ENCODE results near the gene TNIP1. TPM values are rescaled to one million over a fixed set of nuclear protein-coding genes. Genes with fewer than 3 reads are reported as not detected.

The TNIP1 gene
- total RNA-seq, 4 donors from 2014 or later = 63.9 to 296 (median 223) TPM

GRCh38 chr5:151047814-151048425 is 32.9 kb downstream of the TNIP1 start:
- Histone ChIP-seq H3K36me3 (peaks cover 0 to 68% (median 27%) of the 10 kb centered on the region in 4 donors), H3K27ac (no peak overlapping the region), H3K9me3 (no peaks in the 10 kb centered on the region), H3K27me3 (no peaks in the 10 kb centered on the region), H3K4me1 (peaks cover 0 to 11% (median 5%) of the 10 kb centered on the region in 4 donors), H3K4me3 (no peak overlapping the region)
- in situ Hi-C loops (cut with MboI; ENCODE audit: low pct_ligation_motif_present in 1 of 4, low pct_unique_long_range_greater_than_20kb in 1 of 4, low sequenced_read_pairs in 3 of 4) (no loop called here), intact Hi-C loops (cut with DNase I; ENCODE audit: low total_unique reads) (loop anchor here (5.0 kb wide), 1 partner anchor 46 kb away; no protein-coding TSS in a partner anchor)
- 67 to 93% methylated on average over 3 to 13 of the region's 13 CpGs for WGBS, 2 donors (ENCODE audit: low coverage in 1 of 2)
- no peak for DNase-seq
- peak; percentile 69 to 78 (median 75) for TF ChIP-seq CTCF (IDR thresholded peaks at IDR 0.05)
- TF ChIP-seq POLR2A (IDR thresholded peaks at IDR 0.05) = no peak
- no peak for TF ChIP-seq EP300 (IDR thresholded peaks at IDR 0.05; ENCODE audit: low read depth)

DNA sequence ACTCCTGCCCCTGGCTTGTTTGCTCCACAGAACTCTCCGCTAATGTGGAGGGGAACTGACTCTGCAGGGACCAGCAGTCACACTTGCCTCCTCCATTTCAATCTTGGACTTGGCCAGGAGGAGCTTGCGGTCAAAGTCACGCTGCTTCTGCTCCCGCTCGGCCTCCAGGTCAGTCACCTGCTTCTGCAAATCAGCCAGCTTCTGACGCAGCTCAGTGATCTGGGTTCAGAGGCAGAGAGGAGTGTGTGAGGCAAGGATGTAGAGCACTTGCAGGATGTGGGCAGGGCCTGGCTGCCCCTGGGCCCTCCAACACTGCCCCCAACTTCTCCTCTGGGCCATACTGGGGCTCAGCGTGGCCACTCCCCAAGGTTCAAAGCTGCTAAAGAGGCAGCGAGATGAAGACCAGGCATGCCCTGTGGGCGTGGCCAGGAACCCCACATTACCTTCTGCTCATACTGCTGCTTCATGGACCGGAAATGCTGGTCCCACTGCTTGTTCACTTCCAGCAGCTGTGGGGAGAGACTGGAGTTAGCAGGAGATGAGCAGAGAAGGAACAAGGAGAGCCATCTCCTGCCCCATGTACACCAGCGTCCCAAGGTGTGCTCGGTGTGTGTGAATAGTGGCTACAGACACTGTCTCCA is 38.3 kb downstream of the TNIP1 start:
- intact Hi-C loops (cut with DNase I; ENCODE audit: low total_unique reads) = no loop called here
- Histone ChIP-seq H3K27ac (no peak overlapping the region), H3K36me3 (peaks cover 0 to 79% (median 34%) of the 10 kb centered on the region in 4 donors), H3K27me3 (no peaks in the 10 kb centered on the region), H3K4me3 (no peak overlapping the region), H3K9me3 (no peaks in the 10 kb centered on the region), H3K4me1 (peaks cover 8 to 16% (median 15%) of the 10 kb centered on the region in 4 donors)
- WGBS, 2 donors (ENCODE audit: low coverage in 1 of 2) = 94% methylated on average over 12 of the region's 12 CpGs; no CpG with 5 or more reads in 1 of the 2 donors
- no peak for TF ChIP-seq POLR2AphosphoS5 (IDR thresholded peaks at IDR 0.05)
- no peak for TF ChIP-seq CTCF (IDR thresholded peaks at IDR 0.05)
- no peak for TF ChIP-seq EP300 (IDR thresholded peaks at IDR 0.05; ENCODE audit: low read depth)
- TF ChIP-seq POLR2A (IDR thresholded peaks at IDR 0.05) = no peak
- in situ Hi-C loops (cut with MboI; ENCODE audit: low pct_ligation_motif_present in 1 of 4, low pct_unique_long_range_greater_than_20kb in 1 of 4, low sequenced_read_pairs in 3 of 4) = no loop called here
- DNase-seq = no peak

DNA sequence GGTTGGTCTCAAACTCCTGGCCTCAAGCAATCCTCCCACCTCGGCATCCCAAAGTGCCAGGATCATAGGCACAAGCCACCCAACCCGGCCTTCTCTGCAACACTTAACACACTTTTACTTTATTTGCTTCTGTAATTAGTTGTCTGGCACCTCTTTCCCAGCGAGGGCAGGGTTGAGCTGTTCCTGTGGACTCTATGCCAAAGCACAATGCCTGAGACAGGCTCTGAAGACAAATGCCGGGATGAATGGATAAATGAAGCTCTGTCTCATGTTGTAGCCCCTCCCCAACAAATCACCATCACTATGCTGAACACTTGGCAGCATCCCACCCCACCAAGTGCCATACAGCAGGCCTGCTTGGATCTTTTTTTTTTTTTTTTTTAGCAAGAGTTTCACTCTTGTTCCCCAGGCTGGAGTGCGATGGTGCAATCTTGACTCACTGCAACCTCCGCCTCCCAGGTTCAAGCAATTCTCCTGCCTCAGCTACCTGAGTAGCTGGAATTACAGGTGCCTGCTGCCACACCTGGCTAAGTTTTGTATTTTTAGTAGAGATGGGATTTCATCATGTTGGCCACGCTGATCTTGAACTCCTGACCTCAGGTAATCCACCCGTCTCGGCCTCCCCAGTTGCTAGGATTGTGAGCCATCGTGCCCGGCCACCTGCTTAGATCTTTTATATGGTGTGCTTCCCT is 39.1 kb downstream of the TNIP1 start:
- Histone ChIP-seq H3K9me3 (no peaks in the 10 kb centered on the region), H3K27ac (peak overlapping the region in 1 of 4 donors; percentile 14), H3K4me1 (peaks cover 8 to 20% (median 16%) of the 10 kb centered on the region in 4 donors), H3K36me3 (peaks cover 0 to 80% (median 36%) of the 10 kb centered on the region in 4 donors), H3K27me3 (no peaks in the 10 kb centered on the region), H3K4me3 (no peak overlapping the region)
- in situ Hi-C loops (cut with MboI; ENCODE audit: low pct_ligation_motif_present in 1 of 4, low pct_unique_long_range_greater_than_20kb in 1 of 4, low sequenced_read_pairs in 3 of 4) = no loop called here
- intact Hi-C loops (cut with DNase I; ENCODE audit: low total_unique reads) = no loop called here
- no peak for DNase-seq
- WGBS, 2 donors (ENCODE audit: low coverage in 1 of 2) = 83 to 95% methylated on average over 1 to 11 of the region's 11 CpGs
- TF ChIP-seq POLR2AphosphoS5 (IDR thresholded peaks at IDR 0.05) (no peak), EP300 (IDR thresholded peaks at IDR 0.05; ENCODE audit: low read depth) (no peak), CTCF (IDR thresholded peaks at IDR 0.05) (no peak), POLR2A (IDR thresholded peaks at IDR 0.05) (no peak)

GRCh38 chr5:151040211-151040747 is 40.6 kb downstream of the TNIP1 start:
- Histone ChIP-seq H3K27me3 (no peaks in the 10 kb centered on the region), H3K36me3 (peaks cover 0 to 83% (median 40%) of the 10 kb centered on the region in 4 donors), H3K9me3 (no peaks in the 10 kb centered on the region), H3K27ac (peak overlapping the region; percentile 67 to 83 (median 72)), H3K4me1 (peaks cover 8 to 20% (median 16%) of the 10 kb centered on the region in 4 donors), H3K4me3 (no peak overlapping the region)
- 69 to 73% methylated on average over 4 to 8 of the region's 8 CpGs for WGBS, 2 donors (ENCODE audit: low coverage in 1 of 2)
- in situ Hi-C loops (cut with MboI; ENCODE audit: low pct_ligation_motif_present in 1 of 4, low pct_unique_long_range_greater_than_20kb in 1 of 4, low sequenced_read_pairs in 3 of 4) (no loop called here), intact Hi-C loops (cut with DNase I; ENCODE audit: low total_unique reads) (no loop called here)
- TF ChIP-seq POLR2A (IDR thresholded peaks at IDR 0.05) (no peak), POLR2AphosphoS5 (IDR thresholded peaks at IDR 0.05) (peak in 2 of 3 donors; percentile 1 to 4), CTCF (IDR thresholded peaks at IDR 0.05) (no peak), EP300 (IDR thresholded peaks at IDR 0.05; ENCODE audit: low read depth) (no peak)
- no peak for DNase-seq

All from transverse colon (tissue), 4 donors.